Cerebellar nuclear complex (tissue), 1 donor: ENCODE measurements around the gene RAB28.
"Not testable (repeated sequence)": the region's sequence is repeated elsewhere in the genome, so short reads cannot be mapped to it uniquely, and the experiment has no call there.

Experiments used
- DNase-seq, 2 experiments: peaks; one replicate each; lab custom pipeline; 2025; lab: John Stamatoyannopoulos, UW

Gene RAB28

GRCh38 chr4:13449590-13449989, 34.5 kb downstream of the RAB28 start:
- DNase-seq: no peak

- no peak for DNase-seq
These were observed 38.0 kb downstream of the RAB28 start for GRCh38 chr4:13445841-13446790.

- no peak for DNase-seq
These were observed 42.6 kb downstream of the RAB28 start for GRCh38 chr4:13441506-13441905.

GRCh38 chr4:13436962-13437361, 47.2 kb downstream of the RAB28 start:
- no peak for DNase-seq

- no peak for DNase-seq
These were observed 51.7 kb downstream of the RAB28 start for GRCh38 chr4:13432453-13432852.

- DNase-seq: no peak
These were observed 53.1 kb downstream of the RAB28 start for GRCh38 chr4:13430834-13431568.

GRCh38 chr4:13427599-13428325, 56.4 kb downstream of the RAB28 start:
- no peak for DNase-seq

GRCh38 chr4:13415068-13415785, 68.9 kb downstream of the RAB28 start:
- no peak for DNase-seq

GRCh38 chr4:13413729-13414437, 70.3 kb downstream of the RAB28 start:
- DNase-seq: no peak

GRCh38 chr4:13411942-13412341, 72.2 kb downstream of the RAB28 start:
- DNase-seq: no peak

GRCh38 chr4:13409324-13409723, 74.8 kb downstream of the RAB28 start:
- no peak for DNase-seq

- DNase-seq: not testable (repeated sequence)
These were observed 78.0 kb downstream of the RAB28 start for GRCh38 chr4:13406156-13406555.

GRCh38 chr4:13403833-13404232, 80.3 kb downstream of the RAB28 start:
- DNase-seq: no peak

GRCh38 chr4:13403326-13403725, 80.8 kb downstream of the RAB28 start:
- DNase-seq: no peak

- DNase-seq: no peak
These were observed 84.9 kb downstream of the RAB28 start for GRCh38 chr4:13399257-13399656.

- no peak for DNase-seq
These were observed 88.0 kb downstream of the RAB28 start for GRCh38 chr4:13396161-13396560.

- DNase-seq: not testable (repeated sequence)
These were observed 94.2 kb downstream of the RAB28 start for GRCh38 chr4:13389901-13390300.

- DNase-seq: no peak
These were observed 97.6 kb downstream of the RAB28 start for GRCh38 chr4:13386405-13387107.

- no peak for DNase-seq
These were observed 100.1 kb downstream of the RAB28 start for GRCh38 chr4:13384055-13384454.

- DNase-seq: no peak
These were observed 105.0 kb downstream of the RAB28 start for GRCh38 chr4:13378973-13379759.
